Vagina (tissue), 2 donors: ENCODE measurements around the gene PDE7B. TPM values are rescaled to one million over a fixed set of nuclear protein-coding genes. Genes with fewer than 3 reads are reported as not detected.

Experiments
- DNase-seq, 2 donors: peaks; one replicate each; pipeline ENCODE4 v3.0.0-alpha.2; 2017; ENCODE audit errors: extremely low spot score in 2 of 2
- H3K27ac ChIP-seq: fragments of 200-600 bp; sonication (generic); one replicate; pipeline ENCODE4 v1.5.1; 2019
- H3K27me3 ChIP-seq: fragments of 200-600 bp; sonication (generic); one replicate; pipeline ENCODE4 v1.5.1; 2019
- H3K36me3 ChIP-seq, 2 donors: fragments of 200-600 bp; sonication (generic); one replicate each; pipeline ENCODE4 v1.5.1; 2017 to 2019
- H3K4me1 ChIP-seq: fragments of 200-600 bp; sonication (generic); one replicate; pipeline ENCODE4 v1.5.1; 2019
- H3K4me3 ChIP-seq, 2 donors: fragments of 200-600 bp; sonication (generic); 1 replicate in 1 of 2; 2 replicates in 1 of 2; pipeline ENCODE4 v1.5.1; 2016 to 2019
- H3K9me3 ChIP-seq: fragments of 200-600 bp; sonication (generic); one replicate; pipeline ENCODE4 v1.5.1; 2019
- CTCF ChIP-seq, 3 experiments: fragments of 450-650 bp in 2 of 3; fragments of 200-600 bp in 1 of 3; sonication (generic) in 1 of 3; IDR thresholded peaks; one replicate each; pipeline ENCODE4 v1.5.1; 2017 to 2019; ENCODE audit warnings: antibody characterized with exemption in 3 of 3, mild to moderate bottlenecking in 2 of 3, moderate library complexity in 2 of 3
- POLR2A ChIP-seq, 2 donors: fragments of 450-650 bp; IDR thresholded peaks; one replicate each; pipeline ENCODE4 v1.6.1; 2017; ENCODE audit warnings: antibody characterized with exemption in 2 of 2, mild to moderate bottlenecking in 2 of 2, moderate library complexity in 2 of 2
- POLR2AphosphoS5 ChIP-seq, 2 donors: sonication (generic); formaldehyde crosslinking; IDR thresholded peaks; one replicate each; pipeline ENCODE4 v1.9.0; 2017; ENCODE audit warnings: antibody characterized with exemption in 2 of 2, mild to moderate bottlenecking in 2 of 2, low read depth in 1 of 2; ENCODE audit not compliant: insufficient read depth in 1 of 2
- intact Hi-C: fragments of 100-400 bp; cut with DNase I; formaldehyde crosslinking; loops from one replicate; pipeline ENCODE4 v1.15.1; 2023
- total RNA-seq: library from RNA; depleted of rRNA; stranded (reverse); fragments of >200 nt; gene quantifications from one replicate; pipeline ENCODE4 v1.2.3, GENCODE V29; 2016

Gene PDE7B
- total RNA-seq, 1 donor from 2014 or later = 6.9 TPM

DNA sequence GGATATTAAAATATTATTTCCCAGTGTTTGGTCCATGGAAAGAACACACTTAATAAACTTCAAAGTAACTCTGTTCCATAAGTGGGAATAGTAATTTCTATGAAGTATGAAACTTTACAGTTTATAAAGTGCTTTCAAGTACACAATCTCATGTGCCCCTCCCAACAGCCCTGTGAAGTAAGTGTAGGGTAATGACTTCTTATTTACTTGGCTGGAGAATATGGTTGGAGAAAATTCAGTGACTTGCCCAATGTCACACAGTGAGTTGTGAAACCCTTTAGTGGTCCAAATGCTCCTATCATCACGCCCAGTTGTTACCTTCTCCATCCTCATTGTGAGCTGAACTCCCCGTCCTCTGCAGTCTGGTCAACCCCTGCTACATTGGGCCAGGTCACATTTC is 141.2 kb downstream of the PDE7B start:
- Histone ChIP-seq H3K27me3 (no peaks in the 10 kb centered on the region), H3K9me3 (no peaks in the 10 kb centered on the region), H3K4me1 (no peaks in the 10 kb centered on the region), H3K27ac (no peak overlapping the region), H3K4me3 (no peak overlapping the region), H3K36me3 (no peaks in the 10 kb centered on the region)
- intact Hi-C loops = no loop called here
- TF ChIP-seq CTCF (IDR thresholded peaks at IDR 0.05) = no peak
- TF ChIP-seq POLR2A (IDR thresholded peaks at IDR 0.05) = no peak
- TF ChIP-seq POLR2AphosphoS5 (IDR thresholded peaks at IDR 0.05; ENCODE audit: insufficient read depth in 1 of 2, low read depth in 1 of 2) = no peak
- no peak for DNase-seq

DNA sequence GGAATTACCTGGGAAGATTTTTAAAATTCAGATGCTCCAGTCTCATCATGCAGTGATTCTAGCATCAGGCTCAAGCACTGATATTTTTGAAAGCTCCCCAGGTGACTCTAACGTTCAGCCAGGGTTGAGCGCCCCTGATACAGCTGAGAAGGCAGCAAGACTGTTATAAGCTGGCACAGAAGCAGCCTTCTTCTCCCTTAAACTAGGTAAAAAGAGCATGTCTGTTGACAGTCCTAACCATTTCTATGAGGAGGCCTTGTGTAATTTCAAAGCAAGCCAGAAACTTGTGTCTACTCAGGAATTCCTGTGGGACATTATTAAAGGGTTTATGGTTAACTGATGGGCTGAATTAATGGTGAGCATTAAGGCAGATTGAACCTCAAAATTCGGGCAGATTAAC is 141.9 kb downstream of the PDE7B start:
- H3K9me3 ChIP-seq = no peaks in the 10 kb centered on the region
- H3K4me1 ChIP-seq = no peaks in the 10 kb centered on the region
- TF ChIP-seq CTCF (IDR thresholded peaks at IDR 0.05) = no peak
- TF ChIP-seq POLR2A (IDR thresholded peaks at IDR 0.05) = no peak
- no peak for TF ChIP-seq POLR2AphosphoS5 (IDR thresholded peaks at IDR 0.05; ENCODE audit: insufficient read depth in 1 of 2, low read depth in 1 of 2)
- no peak overlapping the region for H3K4me3 ChIP-seq
- no peaks in the 10 kb centered on the region for H3K27me3 ChIP-seq
- intact Hi-C loops = no loop called here
- H3K27ac ChIP-seq = no peak overlapping the region
- no peaks in the 10 kb centered on the region for H3K36me3 ChIP-seq
- DNase-seq = no peak

GRCh38 chr6:135994857-135995544 is 143.5 kb downstream of the PDE7B start:
- intact Hi-C loops = no loop called here
- Histone ChIP-seq H3K27ac (no peak overlapping the region), H3K9me3 (no peaks in the 10 kb centered on the region), H3K27me3 (no peaks in the 10 kb centered on the region), H3K4me3 (no peak overlapping the region), H3K4me1 (no peaks in the 10 kb centered on the region), H3K36me3 (no peaks in the 10 kb centered on the region)
- no peak for TF ChIP-seq POLR2A (IDR thresholded peaks at IDR 0.05)
- no peak for TF ChIP-seq CTCF (IDR thresholded peaks at IDR 0.05)
- TF ChIP-seq POLR2AphosphoS5 (IDR thresholded peaks at IDR 0.05; ENCODE audit: insufficient read depth in 1 of 2, low read depth in 1 of 2) = no peak
- DNase-seq = no peak

- TF ChIP-seq POLR2AphosphoS5 (IDR thresholded peaks at IDR 0.05; ENCODE audit: insufficient read depth in 1 of 2, low read depth in 1 of 2) (no peak), POLR2A (IDR thresholded peaks at IDR 0.05) (no peak), CTCF (IDR thresholded peaks at IDR 0.05) (no peak)
- Histone ChIP-seq H3K27me3 (no peaks in the 10 kb centered on the region), H3K27ac (no peak overlapping the region), H3K4me1 (no peaks in the 10 kb centered on the region), H3K36me3 (no peaks in the 10 kb centered on the region), H3K9me3 (no peaks in the 10 kb centered on the region), H3K4me3 (no peak overlapping the region)
- DNase-seq = no peak
- intact Hi-C loops = no loop called here
Observed at GRCh38 chr6:135995545-135995898, 144.0 kb downstream of the PDE7B start.

DNA sequence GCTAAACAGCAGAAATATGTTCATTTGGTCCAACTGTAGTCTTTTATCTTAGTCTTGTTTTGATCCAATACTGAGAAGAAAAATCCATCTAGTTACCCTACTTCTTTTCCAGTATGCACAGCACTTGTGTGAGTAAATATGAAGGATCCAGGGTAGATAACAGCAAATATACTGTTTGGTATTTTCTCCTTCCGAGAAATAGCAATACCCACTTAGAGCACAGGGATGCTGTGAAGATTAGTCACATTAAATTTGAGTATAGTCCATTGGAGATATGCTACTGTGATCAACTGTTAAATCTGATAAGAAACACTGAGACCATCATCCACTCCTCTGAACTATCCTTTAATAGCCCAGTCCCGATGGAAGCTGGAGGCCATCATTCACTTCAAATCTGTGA is 145.2 kb downstream of the PDE7B start:
- no peak overlapping the region for H3K27ac ChIP-seq
- no peaks in the 10 kb centered on the region for H3K36me3 ChIP-seq
- no peaks in the 10 kb centered on the region for H3K4me1 ChIP-seq
- no peak for DNase-seq
- no peak overlapping the region for H3K4me3 ChIP-seq
- intact Hi-C loops = no loop called here
- TF ChIP-seq CTCF (IDR thresholded peaks at IDR 0.05) (no peak), POLR2A (IDR thresholded peaks at IDR 0.05) (no peak), POLR2AphosphoS5 (IDR thresholded peaks at IDR 0.05; ENCODE audit: insufficient read depth in 1 of 2, low read depth in 1 of 2) (no peak)
- no peaks in the 10 kb centered on the region for H3K9me3 ChIP-seq
- no peaks in the 10 kb centered on the region for H3K27me3 ChIP-seq
